ENCODE measurements around the gene TP53BP2. TPM values are rescaled to one million over a fixed set of nuclear protein-coding genes. Genes with fewer than 3 reads are reported as not detected.

The TP53BP2 gene
- total RNA-seq, 6 experiments from 2014 or later, result 21.6 to 30.1 (median 26.4) TPM

GRCh38 chr1:223885614-223886013 is 39.9 kb upstream of the TP53BP2 start:
- H3K4me3 Mint-ChIP-seq, result no peak overlapping the region
- no peaks in the 10 kb centered on the region for H3K36me3 Mint-ChIP-seq (ENCODE audit: low read depth)
- H3K27ac Mint-ChIP-seq, result no peak overlapping the region
- H3K9me3 Mint-ChIP-seq, result no peaks in the 10 kb centered on the region
- no peak for DNase-seq
- TF ChIP-seq CTCF (IDR thresholded peaks at IDR 0.05), result no peak
- no peaks in the 10 kb centered on the region for H3K27me3 Mint-ChIP-seq (ENCODE audit: insufficient read depth)
- H3K4me1 Mint-ChIP-seq (ENCODE audit: low read depth), result peaks cover 27% of the 10 kb centered on the region

GRCh38 chr1:223878598-223879325 is 33.0 kb upstream of the TP53BP2 start:
- Mint-ChIP-seq H3K4me3 (no peak overlapping the region), H3K9me3 (no peaks in the 10 kb centered on the region), H3K27me3 (ENCODE audit: insufficient read depth) (peaks cover 7% of the 10 kb centered on the region), H3K4me1 (ENCODE audit: low read depth) (no peaks in the 10 kb centered on the region), H3K27ac (no peak overlapping the region), H3K36me3 (ENCODE audit: low read depth) (no peaks in the 10 kb centered on the region)
- DNase-seq, result no peak
- no peak for TF ChIP-seq CTCF (IDR thresholded peaks at IDR 0.05)

- H3K27me3 Mint-ChIP-seq (ENCODE audit: insufficient read depth), result peaks cover 9% of the 10 kb centered on the region
- H3K36me3 Mint-ChIP-seq (ENCODE audit: low read depth), result no peaks in the 10 kb centered on the region
- no peak for TF ChIP-seq CTCF (IDR thresholded peaks at IDR 0.05)
- no peak overlapping the region for H3K4me3 Mint-ChIP-seq
- DNase-seq, result no peak
- no peaks in the 10 kb centered on the region for H3K9me3 Mint-ChIP-seq
- H3K27ac Mint-ChIP-seq, result no peak overlapping the region
- H3K4me1 Mint-ChIP-seq (ENCODE audit: low read depth), result peaks cover 7% of the 10 kb centered on the region; the same call in 1 of the 2 replicates
Measured at GRCh38 chr1:223877804-223878203, 32.1 kb upstream of the TP53BP2 start.

GRCh38 chr1:223876590-223876989 is 30.8 kb upstream of the TP53BP2 start:
- no peak for TF ChIP-seq CTCF (IDR thresholded peaks at IDR 0.05)
- no peak overlapping the region for H3K4me3 Mint-ChIP-seq
- H3K27ac Mint-ChIP-seq, result no peak overlapping the region
- no peaks in the 10 kb centered on the region for H3K9me3 Mint-ChIP-seq
- H3K4me1 Mint-ChIP-seq (ENCODE audit: low read depth), result peaks cover 19% of the 10 kb centered on the region
- DNase-seq, result no peak
- peaks cover 18% of the 10 kb centered on the region for H3K27me3 Mint-ChIP-seq (ENCODE audit: insufficient read depth)
- H3K36me3 Mint-ChIP-seq (ENCODE audit: low read depth), result no peaks in the 10 kb centered on the region

- Mint-ChIP-seq H3K27me3 (ENCODE audit: insufficient read depth) (peaks cover 39% of the 10 kb centered on the region), H3K4me1 (ENCODE audit: low read depth) (peaks cover 19% of the 10 kb centered on the region), H3K9me3 (no peaks in the 10 kb centered on the region), H3K27ac (no peak overlapping the region), H3K36me3 (ENCODE audit: low read depth) (no peaks in the 10 kb centered on the region), H3K4me3 (no peak overlapping the region)
- no peak for TF ChIP-seq CTCF (IDR thresholded peaks at IDR 0.05)
- no peak for DNase-seq
Measured at GRCh38 chr1:223873044-223873443, 27.3 kb upstream of the TP53BP2 start.
